Stimulated activated CD4-positive, alpha-beta T cell treated with anti-CD3 and anti-CD28 coated beads, Interleukin-12 subunit alpha, Interleukin-12 subunit beta, amount 100 ng/mL, for 24 hours (primary cell): ENCODE data around the gene TAC4.

ENCODE experiments used
- DNase-seq, 2 experiments: peaks; one replicate each; pipeline ENCODE4 v3.0.0-alpha.2; 2020; ENCODE audit warnings: low read depth in 2 of 2

The TAC4 gene

DNA sequence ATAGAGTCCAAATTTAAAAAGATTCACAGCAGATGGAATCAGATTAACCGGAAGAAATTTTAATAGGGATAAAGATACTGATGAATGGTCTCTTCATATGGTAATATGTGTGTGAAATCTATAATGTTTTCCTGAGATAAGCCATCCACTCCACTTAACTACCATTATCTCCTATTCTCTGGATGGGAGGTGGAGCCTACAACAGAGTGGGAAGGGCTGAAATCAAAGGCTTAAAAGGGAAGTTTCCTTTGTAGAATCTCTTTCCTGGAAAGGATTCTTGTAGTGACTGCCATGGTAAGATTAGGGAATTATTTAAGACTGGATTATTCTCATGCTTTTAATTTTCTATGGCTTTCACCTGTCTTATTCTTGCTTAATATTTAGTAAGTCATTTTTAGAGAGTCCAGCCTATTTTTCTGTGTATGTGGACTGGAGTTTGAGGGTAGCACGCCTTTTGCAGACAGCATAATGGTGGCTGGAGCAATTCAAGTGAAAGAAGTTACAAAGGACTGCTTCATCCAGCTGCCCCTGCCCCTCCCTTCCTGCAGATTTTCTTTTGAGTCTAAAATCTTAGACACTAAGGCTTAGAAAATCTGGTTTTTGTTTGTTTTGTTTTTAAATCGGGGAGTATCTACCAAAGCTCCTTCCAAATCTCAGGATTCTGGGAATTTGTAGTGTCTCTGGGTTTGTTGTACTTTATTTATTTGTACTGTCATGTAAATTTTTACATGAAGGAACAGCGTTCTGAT is 32.9 kb downstream of the TAC4 start:
- DNase-seq = no peak

- no peak for DNase-seq
Measured at GRCh38 chr17:49809056-49809455, 38.8 kb downstream of the TAC4 start.

GRCh38 chr17:49798738-49799137 is 49.1 kb downstream of the TAC4 start:
- no peak for DNase-seq

GRCh38 chr17:49798182-49798581 is 49.7 kb downstream of the TAC4 start:
- no peak for DNase-seq

DNA sequence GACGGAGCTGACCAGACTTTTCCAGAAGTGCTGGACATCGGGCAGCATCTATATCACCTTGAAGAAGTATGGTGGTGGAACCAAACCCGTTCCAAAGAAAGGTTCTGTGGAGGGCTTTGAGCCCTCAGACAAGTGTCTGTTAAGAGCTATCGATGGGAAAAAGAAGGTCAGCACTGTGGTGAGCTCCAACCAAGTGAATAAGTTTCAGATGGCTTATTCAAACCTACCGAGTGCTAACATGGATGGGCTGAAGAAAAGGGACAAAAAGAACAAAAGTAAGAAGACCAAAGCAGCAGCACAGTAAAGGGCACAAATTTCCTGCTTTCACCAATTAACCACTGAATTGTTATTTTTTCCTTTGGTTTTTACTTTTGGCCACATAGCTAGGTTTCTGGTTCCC is 52.5 kb downstream of the TAC4 start:
- no peak for DNase-seq

- no peak for DNase-seq
Measured at GRCh38 chr17:49793309-49793708, 54.6 kb downstream of the TAC4 start.

- DNase-seq = no peak
Measured at GRCh38 chr17:49789243-49789578, 58.7 kb downstream of the TAC4 start.

DNA sequence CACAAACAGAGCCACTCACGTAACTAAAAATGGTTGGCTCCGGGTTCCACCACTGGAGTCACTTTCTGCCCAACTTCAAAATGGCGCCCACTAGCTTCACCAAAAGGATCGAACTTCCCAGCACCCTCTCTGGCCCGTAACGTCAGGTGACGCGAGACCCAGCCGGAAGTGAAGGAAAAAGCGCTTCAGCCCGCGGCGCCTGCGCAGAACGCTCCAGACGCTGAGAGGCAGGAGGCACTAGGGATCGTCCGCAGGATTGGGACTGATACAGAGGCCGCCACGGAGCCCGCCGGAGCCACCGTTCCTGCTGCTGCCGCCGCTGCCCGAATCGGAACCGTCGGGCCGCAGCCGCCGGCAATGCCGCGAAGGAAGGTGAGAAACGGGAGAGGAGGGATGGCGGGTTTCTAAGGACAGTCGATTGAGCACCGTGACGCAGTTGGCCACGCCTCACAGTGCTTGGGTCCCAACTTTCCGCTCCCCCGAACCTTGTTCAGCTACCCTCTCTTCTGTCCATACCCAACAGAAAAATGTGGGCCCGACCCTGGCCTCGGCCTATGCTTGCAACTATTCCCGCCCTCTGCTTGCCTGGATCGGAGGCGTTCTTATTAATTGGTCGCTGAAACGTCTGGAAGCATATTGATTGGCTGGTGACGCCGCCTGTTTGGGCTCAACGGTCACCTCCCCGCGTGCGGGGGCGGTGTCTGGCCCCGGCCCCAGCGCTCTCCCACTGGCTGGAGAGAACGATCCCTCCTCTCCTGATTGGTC is 59.2 kb downstream of the TAC4 start, which contains the start of gene KAT7:
TSS of gene KAT7 (plus strand) at position 204 of the 765 bp plus-strand sequence. CDS start at position 358, 154 bp downstream.
- peak; percentile 95 to 96 for DNase-seq
